GM19099 (cell line): ENCODE data around the gene PLEKHA4.

Experiments
- POLR2A ChIP-seq: IDR thresholded peaks from 3 replicates; pipeline ENCODE4 v1.6.1; 2011; ENCODE audit warnings: low read depth; ENCODE audit not compliant: insufficient read length; ENCODE audit errors: extremely low read depth

The PLEKHA4 gene, protein sequence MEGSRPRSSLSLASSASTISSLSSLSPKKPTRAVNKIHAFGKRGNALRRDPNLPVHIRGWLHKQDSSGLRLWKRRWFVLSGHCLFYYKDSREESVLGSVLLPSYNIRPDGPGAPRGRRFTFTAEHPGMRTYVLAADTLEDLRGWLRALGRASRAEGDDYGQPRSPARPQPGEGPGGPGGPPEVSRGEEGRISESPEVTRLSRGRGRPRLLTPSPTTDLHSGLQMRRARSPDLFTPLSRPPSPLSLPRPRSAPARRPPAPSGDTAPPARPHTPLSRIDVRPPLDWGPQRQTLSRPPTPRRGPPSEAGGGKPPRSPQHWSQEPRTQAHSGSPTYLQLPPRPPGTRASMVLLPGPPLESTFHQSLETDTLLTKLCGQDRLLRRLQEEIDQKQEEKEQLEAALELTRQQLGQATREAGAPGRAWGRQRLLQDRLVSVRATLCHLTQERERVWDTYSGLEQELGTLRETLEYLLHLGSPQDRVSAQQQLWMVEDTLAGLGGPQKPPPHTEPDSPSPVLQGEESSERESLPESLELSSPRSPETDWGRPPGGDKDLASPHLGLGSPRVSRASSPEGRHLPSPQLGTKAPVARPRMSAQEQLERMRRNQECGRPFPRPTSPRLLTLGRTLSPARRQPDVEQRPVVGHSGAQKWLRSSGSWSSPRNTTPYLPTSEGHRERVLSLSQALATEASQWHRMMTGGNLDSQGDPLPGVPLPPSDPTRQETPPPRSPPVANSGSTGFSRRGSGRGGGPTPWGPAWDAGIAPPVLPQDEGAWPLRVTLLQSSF

DNA sequence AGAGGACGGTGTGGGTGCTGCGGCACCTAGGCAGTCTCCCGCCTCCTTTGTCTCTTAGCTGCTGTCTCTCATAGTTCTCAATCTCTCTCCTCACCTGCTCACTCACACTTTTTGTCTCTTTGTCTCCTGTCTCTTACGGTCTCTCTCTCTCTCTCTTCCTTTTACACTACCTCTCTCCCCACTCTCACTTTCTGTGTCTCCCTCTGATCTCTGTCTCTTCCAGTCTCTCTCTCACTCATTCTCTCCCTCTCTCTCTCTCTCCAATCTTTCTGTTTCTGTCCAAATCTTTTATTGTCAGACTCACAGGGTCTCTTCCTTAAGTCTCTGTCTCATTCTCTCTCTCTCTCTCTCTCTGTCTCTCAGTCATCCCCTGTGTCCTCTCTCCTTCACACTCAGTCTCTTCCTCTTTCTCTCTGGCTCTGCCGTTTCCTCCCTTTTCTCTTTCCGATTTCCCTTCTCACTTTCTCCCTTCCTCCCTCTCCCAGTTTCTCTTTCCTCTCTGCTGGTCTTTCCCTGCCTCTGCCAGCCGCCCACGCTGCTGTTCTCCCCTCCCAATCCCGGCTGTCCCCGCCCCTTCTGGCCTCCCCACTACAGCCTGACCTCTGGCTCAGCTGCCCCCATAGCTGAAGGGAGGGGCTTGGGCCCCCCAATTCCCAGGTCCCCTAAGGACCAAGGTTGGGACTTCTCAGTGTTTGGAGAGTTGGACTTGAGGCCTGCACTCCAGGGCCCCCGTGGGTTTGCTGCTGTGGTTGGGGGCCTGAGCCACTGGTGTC lies at the start of gene PLEKHA4:
PLEKHA4 (minus strand) TSS at position 504 of the 773 bp plus-strand sequence. CDS start 997 bp downstream, outside the sequence.
- TF ChIP-seq POLR2A = no peak

DNA sequence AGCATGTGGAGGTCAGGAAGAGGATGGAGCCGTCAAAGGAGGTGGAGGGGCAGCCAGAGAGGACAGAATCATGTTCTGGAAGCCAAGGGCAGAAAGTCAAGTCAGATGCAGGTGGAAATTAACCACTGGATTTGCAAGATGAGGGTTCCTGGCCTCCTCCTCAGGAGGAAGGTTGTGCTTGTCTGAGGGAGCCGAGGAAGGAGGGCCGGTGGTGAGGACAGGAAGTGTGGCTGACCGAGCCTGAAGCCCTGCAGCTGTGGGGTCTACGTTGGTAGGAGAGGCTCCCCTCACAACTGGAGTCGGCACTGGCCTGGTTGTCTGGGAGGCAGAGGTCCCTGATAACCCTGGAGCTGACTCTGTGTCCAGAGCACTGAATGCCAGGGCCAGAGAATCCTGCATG lies 49.7 kb upstream of the PLEKHA4 start:
- TF ChIP-seq POLR2A = no peak

DNA sequence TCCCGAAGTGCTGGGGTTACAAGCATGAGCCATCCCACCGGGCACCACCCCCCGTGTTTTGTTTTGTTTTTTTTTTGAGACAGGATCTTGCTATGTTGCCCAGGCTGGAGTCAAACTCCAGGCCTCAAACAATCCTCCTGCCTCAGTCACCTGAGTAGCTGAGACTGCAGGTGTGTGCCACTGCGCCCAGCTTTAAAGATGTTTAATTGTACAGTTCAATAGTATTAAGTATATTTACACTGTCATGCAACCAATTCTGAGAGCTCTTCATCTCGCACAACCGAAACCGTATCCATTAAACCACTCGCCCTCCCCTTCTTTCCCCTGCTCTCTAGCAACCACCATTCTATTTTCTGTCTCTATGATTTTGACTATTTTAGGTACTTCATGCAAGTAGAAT lies 47.3 kb upstream of the PLEKHA4 start:
- no peak for TF ChIP-seq POLR2A

DNA sequence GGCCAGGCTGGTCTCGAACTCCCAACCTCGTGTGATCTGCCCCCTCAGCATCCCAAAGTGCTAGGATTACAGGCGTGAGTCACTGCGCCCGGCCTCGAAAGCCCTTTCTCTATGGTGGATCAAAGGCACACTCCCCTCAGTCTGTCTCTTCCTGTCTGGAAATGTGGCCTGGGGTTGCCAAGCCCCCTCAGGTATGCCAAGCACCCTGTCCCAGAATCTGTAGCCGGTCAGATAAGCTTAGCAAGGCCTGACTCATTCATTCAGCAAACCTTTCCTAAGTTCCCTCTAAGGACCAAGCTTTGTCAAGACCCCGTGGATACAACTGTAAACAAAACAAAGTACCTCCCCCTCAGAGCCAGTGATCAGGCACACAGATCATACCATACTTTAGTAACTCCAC lies 45.8 kb upstream of the PLEKHA4 start:
- TF ChIP-seq POLR2A = no peak

DNA sequence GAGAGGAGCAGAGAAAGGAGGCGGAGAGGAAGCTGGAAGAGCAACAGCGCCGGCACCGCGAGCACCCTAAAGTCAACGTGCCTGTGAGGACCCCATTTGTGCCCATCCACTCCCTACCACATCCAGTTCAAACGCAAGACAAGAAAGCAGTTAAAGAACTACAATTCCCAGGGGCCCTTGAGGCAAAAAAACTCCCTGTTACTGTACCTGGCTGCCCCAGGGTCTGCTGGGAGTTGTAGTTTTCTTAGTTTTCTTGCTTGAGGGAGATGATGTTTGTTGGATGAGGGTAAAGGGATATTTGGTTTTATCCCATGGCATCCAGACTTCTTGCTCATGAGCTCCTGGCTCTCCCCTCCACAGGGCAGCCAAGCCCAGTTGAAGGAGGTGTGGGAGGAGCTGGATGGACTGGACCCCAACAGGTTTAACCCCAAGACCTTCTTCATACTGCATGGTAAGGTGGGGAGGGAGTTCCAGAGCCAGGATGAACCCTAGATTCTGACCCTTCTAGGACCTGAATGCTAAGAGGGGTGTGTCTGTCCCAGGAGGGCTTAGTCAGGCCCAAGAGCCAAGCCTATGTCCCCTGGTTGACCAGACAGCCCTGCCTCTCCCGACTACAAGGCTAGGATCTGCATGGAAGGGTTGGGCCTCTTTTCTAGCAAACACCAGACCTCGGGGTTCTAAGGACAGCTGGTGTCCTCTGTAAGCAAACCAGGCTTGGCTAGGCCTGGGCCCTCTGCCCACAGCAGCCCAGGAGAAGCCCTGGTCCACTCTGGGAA lies 44.9 kb upstream of the PLEKHA4 start:
- TF ChIP-seq POLR2A = no peak

DNA sequence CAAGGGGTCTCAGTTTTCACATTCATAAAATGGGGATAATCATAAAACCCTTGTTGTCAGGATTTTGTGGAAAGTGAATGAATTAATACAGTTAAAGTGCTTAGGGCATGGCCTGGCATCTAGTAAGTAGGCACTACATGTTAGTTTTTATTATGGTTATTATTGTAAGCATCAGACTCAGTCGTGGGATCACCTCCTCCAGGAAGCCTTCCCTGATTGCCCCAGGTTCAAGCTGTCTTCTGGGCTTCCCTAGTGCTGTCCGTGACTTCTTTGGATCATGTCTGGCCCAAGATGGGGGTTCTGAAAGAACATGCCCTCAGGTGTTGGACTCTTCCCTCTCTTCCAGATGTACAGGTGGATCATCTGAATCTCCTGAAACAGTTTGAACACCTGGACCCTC lies 42.4 kb upstream of the PLEKHA4 start:
- no peak for TF ChIP-seq POLR2A

DNA sequence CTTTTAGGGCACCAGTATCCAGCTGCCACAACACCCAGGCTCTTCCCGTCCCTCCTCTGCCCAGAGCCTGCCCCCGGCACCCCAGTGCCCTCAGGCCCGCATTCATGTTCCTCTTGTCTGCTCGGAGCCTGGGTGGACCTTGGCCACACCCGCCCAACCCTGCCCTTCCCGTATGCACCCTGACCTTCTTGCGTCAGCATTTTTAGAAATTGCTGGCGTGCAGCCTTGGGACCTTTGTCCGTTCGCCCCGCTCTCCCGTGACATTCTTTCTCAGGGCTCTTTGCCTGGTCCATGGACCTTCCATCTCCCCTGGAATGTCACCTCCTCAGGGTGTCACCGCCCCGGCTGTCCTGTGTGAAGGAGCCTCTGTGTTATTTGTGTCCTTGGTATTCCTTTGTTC lies 39.3 kb upstream of the PLEKHA4 start:
- TF ChIP-seq POLR2A = no peak

DNA sequence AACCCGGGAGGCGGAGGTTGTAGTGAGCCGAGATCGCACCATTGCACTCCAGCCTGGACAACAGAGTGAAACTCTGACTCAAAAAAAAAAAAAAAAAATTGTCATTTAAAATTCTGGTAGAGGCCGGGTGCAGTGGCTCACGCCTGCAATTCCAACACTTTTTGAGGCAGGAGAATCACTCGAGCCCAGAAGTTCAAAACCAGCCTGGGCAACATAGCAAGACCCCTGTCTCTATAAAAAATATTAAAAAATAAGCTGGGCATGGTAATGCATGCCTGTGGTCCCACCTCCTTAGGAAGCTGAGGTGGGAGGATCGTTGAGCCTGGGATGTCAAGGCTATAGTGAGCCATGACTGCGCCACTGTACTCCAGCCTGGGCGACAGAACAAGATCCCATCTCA lies 37.9 kb upstream of the PLEKHA4 start:
- no peak for TF ChIP-seq POLR2A

DNA sequence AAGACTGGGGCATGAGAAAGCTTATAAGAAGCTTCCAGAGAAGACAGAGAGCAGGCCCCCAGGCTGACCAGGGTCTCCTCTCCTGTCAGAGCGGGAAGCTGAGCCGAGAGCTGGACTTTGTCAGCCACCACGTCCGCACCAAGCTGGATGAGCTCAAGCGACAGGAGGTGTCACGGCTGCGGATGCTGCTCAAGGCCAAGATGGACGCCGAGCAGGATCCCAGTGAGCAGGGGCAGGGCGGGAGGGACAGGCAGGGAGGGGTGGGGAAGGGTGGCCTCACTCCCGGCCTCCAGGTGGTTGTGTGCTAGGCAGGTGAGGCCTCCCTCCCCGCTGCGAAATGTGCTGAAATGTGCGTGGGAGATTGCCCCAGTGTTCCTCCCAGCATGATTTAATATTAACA lies 37.2 kb upstream of the PLEKHA4 start:
- no peak for TF ChIP-seq POLR2A

DNA sequence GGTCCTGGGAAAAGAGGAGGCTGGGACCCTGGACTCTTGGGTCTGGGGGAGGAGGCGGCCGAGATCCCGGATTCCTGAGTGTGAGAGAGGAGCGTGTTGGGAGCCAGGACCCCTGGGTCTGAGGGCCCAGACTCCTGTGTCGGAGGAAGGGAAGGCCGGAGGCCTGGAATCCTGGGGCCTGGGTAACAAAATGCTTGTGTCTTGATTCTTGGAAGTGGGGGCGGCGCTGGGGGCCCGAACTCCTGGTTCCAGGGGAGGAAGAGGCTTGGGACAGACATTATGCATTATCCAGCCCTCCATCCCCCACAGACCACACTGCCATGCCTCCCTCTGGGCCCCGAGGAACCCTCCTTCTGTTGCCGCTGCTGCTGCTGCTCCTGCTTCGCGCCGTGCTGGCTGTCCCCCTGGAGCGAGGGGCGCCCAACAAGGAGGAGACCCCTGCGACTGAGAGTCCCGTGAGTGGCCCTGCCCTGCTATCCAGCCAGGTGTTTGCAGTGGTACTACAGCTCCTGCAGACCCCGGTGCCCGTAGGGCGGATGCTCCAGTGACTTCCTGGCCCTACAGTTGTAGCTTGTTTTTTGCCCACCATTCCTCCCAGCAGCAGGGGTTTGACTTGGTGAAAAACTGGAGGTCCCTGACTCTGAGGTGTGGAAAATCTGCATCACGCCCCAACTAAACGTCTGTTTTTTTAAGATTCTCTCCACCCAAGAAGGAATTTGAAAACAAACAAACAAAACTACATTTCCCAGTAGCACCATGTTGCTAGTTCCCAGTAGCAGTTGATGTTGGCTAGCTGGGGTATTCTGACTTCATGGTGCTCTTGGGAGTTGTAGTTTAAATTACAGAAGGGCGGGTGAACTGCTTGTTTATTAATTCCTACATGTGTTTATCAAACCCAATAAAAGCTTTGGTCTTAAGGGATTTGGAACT lies 32.3 kb upstream of the PLEKHA4 start:
- TF ChIP-seq POLR2A = no peak

DNA sequence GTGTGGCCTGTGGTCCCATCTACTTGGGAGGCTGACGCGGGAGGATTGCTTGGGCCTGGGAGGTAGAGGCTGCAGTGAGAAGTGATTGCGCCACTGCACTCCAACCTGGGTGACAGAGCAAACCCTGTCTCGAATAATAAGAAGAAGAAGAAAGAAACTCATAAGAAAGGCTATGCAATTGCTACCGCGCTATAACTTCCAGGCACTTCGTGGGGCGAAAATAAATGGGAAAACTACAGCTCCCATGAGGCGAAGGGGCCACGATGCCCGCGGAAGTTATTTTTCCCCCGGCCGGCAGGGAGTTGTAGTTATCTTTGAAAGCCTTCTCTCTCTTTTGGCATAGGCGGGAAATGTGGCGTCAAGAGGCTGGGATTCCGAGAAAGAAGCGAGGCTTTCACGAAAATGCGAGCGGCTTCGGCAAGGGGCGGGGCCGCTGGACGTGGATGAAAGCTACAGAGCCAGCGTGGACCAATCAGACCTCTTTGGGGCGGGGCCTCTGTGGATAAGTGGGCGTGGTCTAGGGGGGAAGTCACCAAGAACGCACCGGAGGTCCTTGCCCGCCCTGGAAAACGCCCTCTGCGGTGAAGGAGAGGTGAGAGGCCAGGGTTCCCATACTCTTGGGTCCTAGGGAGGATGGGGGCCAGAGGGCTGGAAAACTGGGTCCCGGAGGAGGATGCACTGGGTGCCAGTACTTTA lies 31.5 kb upstream of the PLEKHA4 start, which contains the start of gene NUCB1:
NUCB1 (plus strand) TSS at position 532 of the 696 bp plus-strand sequence. CDS start 485 bp downstream, outside the sequence.
- peak; percentile 57 for TF ChIP-seq POLR2A

DNA sequence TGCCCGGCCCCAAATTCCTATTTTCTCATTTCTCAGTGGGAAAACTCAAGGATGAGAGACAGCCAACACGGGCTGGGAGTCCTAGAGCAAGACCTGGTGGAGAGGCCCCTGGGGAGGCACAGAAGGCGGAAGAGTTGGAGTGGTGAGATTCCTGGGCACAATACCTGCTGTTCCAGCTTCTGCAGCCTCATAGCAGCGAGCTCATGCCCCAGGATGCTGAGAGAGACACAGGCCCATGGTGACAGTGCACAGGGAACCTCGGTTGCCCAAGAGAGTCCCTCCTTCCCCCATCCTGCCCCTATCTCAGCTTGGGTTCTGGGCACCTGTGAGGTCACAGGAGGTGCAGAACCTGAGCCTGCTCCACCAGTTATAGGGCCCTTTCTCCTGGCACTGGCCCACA lies 28.8 kb upstream of the PLEKHA4 start:
- TF ChIP-seq POLR2A = no peak

DNA sequence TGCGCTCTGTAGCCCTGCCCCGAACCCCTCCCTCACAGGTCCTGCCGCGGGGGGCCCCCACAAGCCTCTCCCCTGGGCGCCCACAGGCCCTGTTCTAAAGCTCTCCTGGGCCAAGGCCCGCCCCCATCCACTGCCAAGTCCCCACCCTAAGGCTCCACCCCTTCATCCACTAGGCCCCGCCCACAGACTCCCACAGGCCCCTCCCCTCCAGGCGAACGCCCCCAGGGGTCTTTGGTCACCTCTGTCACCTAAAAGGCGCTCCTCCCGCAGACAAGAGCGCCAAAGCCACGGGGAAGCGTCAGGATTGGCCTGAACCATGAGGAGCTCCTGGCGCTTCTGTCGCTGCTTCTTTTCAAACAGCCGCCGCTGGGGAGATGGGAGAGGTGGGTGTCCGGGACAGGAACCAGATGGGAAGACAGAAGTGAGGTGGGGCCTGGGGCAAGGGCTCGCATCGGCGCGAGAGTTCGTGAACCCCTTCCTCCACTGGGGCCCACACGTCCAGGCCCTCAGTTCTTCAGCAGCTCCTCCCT lies 27.8 kb upstream of the PLEKHA4 start:
- TF ChIP-seq POLR2A = no peak
